Measurements from ENCODE around the gene TBC1D26. TPM values are rescaled to one million over a fixed set of nuclear protein-coding genes. Genes with fewer than 3 reads are reported as not detected.
"Not testable (repeated sequence)": the region's sequence is repeated elsewhere in the genome, so short reads cannot be mapped to it uniquely, and the experiment has no call there.

Gene TBC1D26
- total RNA-seq (ENCODE audit: low replicate concordance) = 0.65 TPM in 1 of 2 replicates, not detected in the other

- not testable (repeated sequence) for H3K4me3 ChIP-seq (ENCODE audit: low read depth, low read length); DNase-seq (ENCODE audit: low read depth)
Measured at GRCh38 chr17:15731900-15732299, at the start of gene TBC1D26. Gene TBC1D26, plus strand, starts transcription at chr17:15732283. Its CDS starts 3,066 bp downstream, at chr17:15735349.

- DNase-seq (ENCODE audit: low read depth); H3K4me3 ChIP-seq (ENCODE audit: low read depth, low read length): not testable (repeated sequence)
Measured at GRCh38 chr17:15683135-15683534, 48.9 kb upstream of the TBC1D26 start.

- peak within 1 kb of the TSS; percentile 69 for H3K4me3 ChIP-seq (ENCODE audit: low read depth, low read length)
- peak; percentile 51 for DNase-seq (ENCODE audit: low read depth)
Measured at GRCh38 chr17:15683824-15684478, 48.1 kb upstream of the TBC1D26 start, which contains the start of gene TRIM16. Gene TRIM16, minus strand, starts transcription at chr17:15684311. Its CDS starts 32,702 bp downstream, at chr17:15651609.

GRCh38 chr17:15687494-15687893 is 44.6 kb upstream of the TBC1D26 start:
- H3K4me3 ChIP-seq (ENCODE audit: low read depth, low read length); DNase-seq (ENCODE audit: low read depth): not testable (repeated sequence)

GRCh38 chr17:15698967-15699366 is 33.1 kb upstream of the TBC1D26 start:
- DNase-seq (ENCODE audit: low read depth) = peak; percentile 6
- H3K4me3 ChIP-seq (ENCODE audit: low read depth, low read length) = peak overlapping the region; percentile 64

GRCh38 chr17:15699413-15699924 is 32.6 kb upstream of the TBC1D26 start, which contains the start of gene ZNF286A:
Gene ZNF286A, plus strand, starts transcription at chr17:15699752. Its CDS starts 578 bp downstream, at chr17:15700330.
- H3K4me3 ChIP-seq (ENCODE audit: low read depth, low read length) = peak within 1 kb of the TSS; percentile 64
- DNase-seq (ENCODE audit: low read depth) = peak; percentile 99

GRCh38 chr17:15699937-15700336 is 32.1 kb upstream of the TBC1D26 start:
- peak overlapping the region; percentile 64 for H3K4me3 ChIP-seq (ENCODE audit: low read depth, low read length)
- not testable (repeated sequence) for DNase-seq (ENCODE audit: low read depth)

- DNase-seq (ENCODE audit: low read depth); H3K4me3 ChIP-seq (ENCODE audit: low read depth, low read length): not testable (repeated sequence)
Measured at GRCh38 chr17:15704239-15704638, 27.8 kb upstream of the TBC1D26 start.

GRCh38 chr17:15704813-15705212 is 27.3 kb upstream of the TBC1D26 start:
- DNase-seq (ENCODE audit: low read depth) = not testable (repeated sequence)

GRCh38 chr17:15708879-15709278 is 23.2 kb upstream of the TBC1D26 start:
- DNase-seq (ENCODE audit: low read depth); H3K4me3 ChIP-seq (ENCODE audit: low read depth, low read length): not testable (repeated sequence)

More at GRCh38 chr17:15704813-15705212, 27.3 kb upstream of the TBC1D26 start:
- H3K4me3 ChIP-seq (ENCODE audit: low read depth, low read length) = not testable (repeated sequence)

GRCh38 chr17:15716601-15717563 is 15.2 kb upstream of the TBC1D26 start:
- not testable (repeated sequence) for DNase-seq (ENCODE audit: low read depth); H3K4me3 ChIP-seq (ENCODE audit: low read depth, low read length)

- H3K4me3 ChIP-seq (ENCODE audit: low read depth, low read length); DNase-seq (ENCODE audit: low read depth): not testable (repeated sequence)
Measured at GRCh38 chr17:15730535-15730934, 1.5 kb upstream of the TBC1D26 start.

GRCh38 chr17:15733174-15733789 is 1.2 kb downstream of the TBC1D26 start:
- H3K4me3 ChIP-seq (ENCODE audit: low read depth, low read length); DNase-seq (ENCODE audit: low read depth): not testable (repeated sequence)

- H3K4me3 ChIP-seq (ENCODE audit: low read depth, low read length); DNase-seq (ENCODE audit: low read depth): not testable (repeated sequence)
Measured at GRCh38 chr17:15736578-15736977, 4.5 kb downstream of the TBC1D26 start.

Measured in fibroblast of the aortic adventitia (primary cell).